CD4-positive, alpha-beta T cell treated with Interleukin-15 for 4 hours (primary cell): ENCODE results near the gene FGD4.

Experiments used
- DNase-seq: peaks from one replicate; pipeline ENCODE4 v3.0.0-alpha.2; 2020; ENCODE audit warnings: low spot score

The FGD4 gene

GRCh38 chr12:32399370-32400113 is at the start of gene FGD4:
Gene FGD4 (plus strand): TSS chr12:32399558.
- DNase-seq = peak; percentile 15

GRCh38 chr12:32353540-32353939 is 45.8 kb upstream of the FGD4 start:
- DNase-seq = no peak

- DNase-seq = no peak
Measured at GRCh38 chr12:32357601-32358249, 41.6 kb upstream of the FGD4 start.

- DNase-seq = no peak
Measured at GRCh38 chr12:32360956-32361355, 38.4 kb upstream of the FGD4 start.

- DNase-seq = no peak
Measured at GRCh38 chr12:32362892-32363291, 36.5 kb upstream of the FGD4 start.

GRCh38 chr12:32365473-32366064 is 33.8 kb upstream of the FGD4 start:
- peak; percentile 48 for DNase-seq

- DNase-seq = no peak
Measured at GRCh38 chr12:32366714-32367113, 32.6 kb upstream of the FGD4 start.

- no peak for DNase-seq
Measured at GRCh38 chr12:32367381-32367780, 32.0 kb upstream of the FGD4 start.

GRCh38 chr12:32369202-32369601 is 30.2 kb upstream of the FGD4 start:
- DNase-seq = no peak

- no peak for DNase-seq
Measured at GRCh38 chr12:32377344-32378055, 21.9 kb upstream of the FGD4 start.

GRCh38 chr12:32379213-32379612 is 20.1 kb upstream of the FGD4 start:
- no peak for DNase-seq

- DNase-seq = no peak
Measured at GRCh38 chr12:32379667-32380066, 19.7 kb upstream of the FGD4 start.

GRCh38 chr12:32382226-32382625 is 17.1 kb upstream of the FGD4 start:
- DNase-seq = no peak

GRCh38 chr12:32390572-32391219 is 8.7 kb upstream of the FGD4 start:
- DNase-seq = no peak

GRCh38 chr12:32395026-32395425 is 4.3 kb upstream of the FGD4 start:
- no peak for DNase-seq

- DNase-seq = no peak
Measured at GRCh38 chr12:32397696-32398095, 1.7 kb upstream of the FGD4 start.

- DNase-seq = no peak
Measured at GRCh38 chr12:32398181-32398580, 1.2 kb upstream of the FGD4 start.

GRCh38 chr12:32398816-32399369 is 465 bp upstream of the FGD4 start:
- DNase-seq = no peak

- DNase-seq = no peak
Measured at GRCh38 chr12:32400114-32400672, 835 bp downstream of the FGD4 start.

- DNase-seq = no peak
Measured at GRCh38 chr12:32400866-32401265, 1.5 kb downstream of the FGD4 start.

GRCh38 chr12:32402170-32402569 is 2.8 kb downstream of the FGD4 start:
- DNase-seq = no peak

- no peak for DNase-seq
Measured at GRCh38 chr12:32402946-32403345, 3.6 kb downstream of the FGD4 start.
